Activated T-cell treated with anti-CD3 and anti-CD28 coated beads for 4 hours (primary cell): Measurements from ENCODE around the gene ITPKB.

Experiments
- DNase-seq: peaks from one replicate; pipeline ENCODE4 v3.0.0-alpha.2; 2020

ITPKB gene

GRCh38 chr1:226597616-226598454 is 141.2 kb downstream of the ITPKB start:
- DNase-seq = no peak

- no peak for DNase-seq
Measured at GRCh38 chr1:226596531-226597165, 142.4 kb downstream of the ITPKB start.

GRCh38 chr1:226593541-226593940 is 145.5 kb downstream of the ITPKB start:
- no peak for DNase-seq

GRCh38 chr1:226590614-226591013 is 148.5 kb downstream of the ITPKB start:
- DNase-seq = no peak

GRCh38 chr1:226589008-226589733 is 149.9 kb downstream of the ITPKB start:
- no peak for DNase-seq

GRCh38 chr1:226588484-226588883 is 150.6 kb downstream of the ITPKB start:
- DNase-seq = no peak

GRCh38 chr1:226586650-226587422 is 152.2 kb downstream of the ITPKB start:
- no peak for DNase-seq

GRCh38 chr1:226586116-226586515 is 153.0 kb downstream of the ITPKB start:
- no peak for DNase-seq

GRCh38 chr1:226584164-226584563 is 154.9 kb downstream of the ITPKB start:
- DNase-seq = no peak

GRCh38 chr1:226582966-226583365 is 156.1 kb downstream of the ITPKB start:
- DNase-seq = no peak
